HG03558 (cell line): ENCODE results near the gene ATXN2.
"Not testable (repeated sequence)": the region's sequence is repeated elsewhere in the genome, so short reads cannot be mapped to it uniquely, and the experiment has no call there.

Source experiments
- ATAC-seq: cut with Tn5 transposase; IDR thresholded peaks from one replicate; pipeline ENCODE4 v1.9.1; 2021; ENCODE audit warnings: moderate number of reproducible peaks; ENCODE audit not compliant: unreplicated experiment; ENCODE audit errors: extremely low read depth

ATXN2 gene, protein sequence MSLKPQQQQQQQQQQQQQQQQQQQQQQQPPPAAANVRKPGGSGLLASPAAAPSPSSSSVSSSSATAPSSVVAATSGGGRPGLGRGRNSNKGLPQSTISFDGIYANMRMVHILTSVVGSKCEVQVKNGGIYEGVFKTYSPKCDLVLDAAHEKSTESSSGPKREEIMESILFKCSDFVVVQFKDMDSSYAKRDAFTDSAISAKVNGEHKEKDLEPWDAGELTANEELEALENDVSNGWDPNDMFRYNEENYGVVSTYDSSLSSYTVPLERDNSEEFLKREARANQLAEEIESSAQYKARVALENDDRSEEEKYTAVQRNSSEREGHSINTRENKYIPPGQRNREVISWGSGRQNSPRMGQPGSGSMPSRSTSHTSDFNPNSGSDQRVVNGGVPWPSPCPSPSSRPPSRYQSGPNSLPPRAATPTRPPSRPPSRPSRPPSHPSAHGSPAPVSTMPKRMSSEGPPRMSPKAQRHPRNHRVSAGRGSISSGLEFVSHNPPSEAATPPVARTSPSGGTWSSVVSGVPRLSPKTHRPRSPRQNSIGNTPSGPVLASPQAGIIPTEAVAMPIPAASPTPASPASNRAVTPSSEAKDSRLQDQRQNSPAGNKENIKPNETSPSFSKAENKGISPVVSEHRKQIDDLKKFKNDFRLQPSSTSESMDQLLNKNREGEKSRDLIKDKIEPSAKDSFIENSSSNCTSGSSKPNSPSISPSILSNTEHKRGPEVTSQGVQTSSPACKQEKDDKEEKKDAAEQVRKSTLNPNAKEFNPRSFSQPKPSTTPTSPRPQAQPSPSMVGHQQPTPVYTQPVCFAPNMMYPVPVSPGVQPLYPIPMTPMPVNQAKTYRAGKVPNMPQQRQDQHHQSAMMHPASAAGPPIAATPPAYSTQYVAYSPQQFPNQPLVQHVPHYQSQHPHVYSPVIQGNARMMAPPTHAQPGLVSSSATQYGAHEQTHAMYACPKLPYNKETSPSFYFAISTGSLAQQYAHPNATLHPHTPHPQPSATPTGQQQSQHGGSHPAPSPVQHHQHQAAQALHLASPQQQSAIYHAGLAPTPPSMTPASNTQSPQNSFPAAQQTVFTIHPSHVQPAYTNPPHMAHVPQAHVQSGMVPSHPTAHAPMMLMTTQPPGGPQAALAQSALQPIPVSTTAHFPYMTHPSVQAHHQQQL

DNA sequence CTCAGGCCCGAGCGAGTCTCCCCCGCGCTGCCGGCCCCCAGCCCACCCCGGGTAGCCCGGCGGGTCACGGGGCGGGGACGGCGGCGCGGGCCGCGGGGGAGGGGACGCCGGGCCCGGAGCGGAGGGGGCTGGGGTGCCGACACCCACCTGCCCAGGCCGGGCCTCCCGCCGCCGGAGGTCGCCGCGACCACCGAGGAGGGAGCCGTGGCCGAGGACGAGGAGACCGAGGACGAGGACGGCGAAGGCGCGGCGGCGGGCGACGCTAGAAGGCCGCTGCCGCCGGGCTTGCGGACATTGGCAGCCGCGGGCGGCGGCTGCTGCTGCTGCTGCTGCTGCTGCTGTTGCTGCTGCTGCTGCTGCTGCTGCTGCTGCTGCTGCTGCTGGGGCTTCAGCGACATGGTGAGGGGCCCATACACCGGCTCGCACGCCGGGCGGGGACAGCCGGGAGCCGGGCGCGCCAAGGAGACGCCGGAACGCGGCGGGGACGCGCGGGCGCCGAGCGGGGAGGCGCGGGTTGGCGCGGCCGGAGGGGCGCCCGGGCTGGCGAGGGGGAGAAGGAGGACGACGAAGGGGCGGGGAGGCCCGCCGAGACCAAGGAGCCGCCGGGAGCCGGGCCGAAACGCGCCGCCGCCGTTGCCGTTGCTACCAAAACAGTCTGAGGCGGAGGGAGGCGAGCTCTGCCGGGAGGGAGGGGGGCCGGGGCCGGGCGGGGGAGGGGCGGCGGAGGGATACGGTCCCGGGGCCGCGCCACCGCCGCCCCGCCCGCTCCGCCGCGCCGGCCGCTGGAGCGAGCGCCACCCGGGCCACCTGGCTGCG, at the start of gene ATXN2:
Gene ATXN2 (minus strand): TSS at position 679 of the 816 bp plus-strand sequence. CDS start 281 bp downstream, at position 398.
- no peak for ATAC-seq

DNA sequence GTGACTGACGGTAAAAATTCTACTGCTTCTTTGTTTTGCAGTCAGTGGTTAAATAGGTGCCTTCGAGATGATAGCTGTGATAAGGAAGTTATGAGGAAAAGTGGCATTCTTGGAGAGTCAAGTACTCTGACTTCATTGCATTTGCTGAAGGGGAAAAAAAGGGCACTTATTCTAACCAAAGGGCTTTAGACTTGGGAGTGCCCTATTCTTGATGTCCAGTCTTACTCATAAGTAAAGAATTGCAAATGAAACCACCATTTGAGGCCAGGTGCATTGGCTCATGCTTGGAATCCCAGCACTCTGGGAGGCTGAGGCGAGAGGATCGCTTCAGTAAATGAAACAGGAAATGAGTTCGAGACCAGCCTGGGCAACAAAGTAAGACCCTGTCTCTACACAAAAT, 46.3 kb upstream of the ATXN2 start:
- ATAC-seq = no peak

DNA sequence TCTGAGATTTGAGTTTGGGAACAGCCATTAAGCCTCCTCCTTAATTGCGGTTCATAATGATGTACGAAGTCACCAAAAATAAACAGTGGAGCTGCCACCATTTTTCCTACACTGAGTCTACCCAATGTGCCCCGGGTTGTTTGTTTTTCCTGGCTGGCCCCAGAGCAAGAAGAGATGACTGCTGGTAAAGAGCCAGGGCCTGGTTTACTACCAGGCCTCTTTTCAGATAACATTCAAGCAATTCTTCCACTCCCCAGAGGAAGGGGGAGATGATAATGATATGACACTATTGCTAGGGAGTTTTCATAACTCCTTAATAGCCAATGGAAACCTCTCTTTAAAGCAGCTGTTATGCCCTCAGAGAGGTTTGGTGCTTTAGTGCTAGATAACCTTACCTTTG, 44.3 kb upstream of the ATXN2 start:
- ATAC-seq = no peak

DNA sequence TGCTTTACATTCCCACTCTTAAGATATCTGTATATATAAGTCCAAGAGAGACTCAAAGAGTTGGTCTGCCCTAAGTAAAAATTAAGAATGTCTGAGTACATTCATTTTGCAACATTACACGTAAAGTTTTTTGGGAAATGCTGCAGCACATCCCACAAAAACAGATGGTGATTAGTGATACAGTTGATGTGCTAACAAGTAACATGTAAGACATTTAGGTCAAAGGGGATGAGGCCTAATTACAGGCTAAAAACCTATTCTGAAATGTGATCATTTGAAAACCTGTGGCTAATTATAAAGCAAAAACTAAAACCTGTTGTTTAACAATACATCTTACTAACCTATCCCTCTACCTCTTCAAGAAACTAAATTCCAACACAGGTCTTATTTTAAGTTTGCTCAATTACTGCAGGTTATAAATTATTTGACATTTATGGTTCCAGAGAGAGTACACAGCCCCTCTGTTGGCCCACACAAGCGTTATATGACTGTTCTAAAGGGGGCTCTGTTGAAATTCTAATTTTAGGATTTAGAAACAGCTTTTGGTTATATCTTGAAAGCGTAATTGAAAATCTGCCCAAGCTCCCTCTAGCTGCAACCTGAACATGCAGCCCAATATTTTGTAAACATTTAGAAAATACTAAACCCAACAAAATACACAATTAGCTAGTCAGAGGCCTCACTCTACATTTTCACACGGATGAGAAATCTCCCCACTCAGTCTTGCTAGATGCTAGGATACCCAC, 43.7 kb upstream of the ATXN2 start:
- no peak for ATAC-seq

DNA sequence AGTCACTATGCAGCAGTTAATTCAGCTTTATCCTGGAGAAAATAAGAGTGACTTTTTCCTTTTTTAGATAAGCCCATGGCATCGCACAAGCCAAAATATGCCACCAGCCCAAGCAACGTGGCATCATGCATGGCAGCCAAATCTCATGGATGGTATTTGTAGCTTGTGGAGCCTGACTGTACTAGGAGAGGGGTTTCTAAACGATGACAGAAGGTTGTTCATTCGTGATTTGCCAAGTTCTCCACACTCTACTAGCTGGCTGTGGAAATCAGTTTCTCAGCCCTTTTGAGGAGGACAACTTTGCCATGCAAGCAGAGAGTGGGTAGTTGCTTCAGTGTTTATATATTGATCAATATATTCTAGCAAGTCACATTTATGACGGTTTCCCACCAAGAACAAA, 41.4 kb upstream of the ATXN2 start:
- no peak for ATAC-seq

DNA sequence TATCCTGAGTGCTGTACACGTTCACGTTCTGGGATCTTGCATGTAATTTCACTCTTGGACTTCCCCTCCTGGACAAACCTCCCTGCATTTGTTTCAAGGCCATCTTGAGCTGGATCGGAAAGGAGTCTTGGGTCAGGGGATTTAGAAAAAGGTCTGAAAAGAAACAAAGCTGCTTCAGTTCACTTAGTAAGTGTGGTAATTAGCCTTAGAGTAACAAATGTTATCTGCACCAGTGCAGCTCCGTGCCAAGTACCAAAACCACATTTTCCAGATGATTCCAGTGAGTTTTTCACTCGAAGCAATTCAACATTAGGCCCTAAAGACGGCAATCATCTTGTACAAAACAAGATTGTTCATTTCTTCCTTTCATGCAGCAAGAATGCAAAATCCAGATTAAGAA, 39.4 kb upstream of the ATXN2 start:
- no peak for ATAC-seq

DNA sequence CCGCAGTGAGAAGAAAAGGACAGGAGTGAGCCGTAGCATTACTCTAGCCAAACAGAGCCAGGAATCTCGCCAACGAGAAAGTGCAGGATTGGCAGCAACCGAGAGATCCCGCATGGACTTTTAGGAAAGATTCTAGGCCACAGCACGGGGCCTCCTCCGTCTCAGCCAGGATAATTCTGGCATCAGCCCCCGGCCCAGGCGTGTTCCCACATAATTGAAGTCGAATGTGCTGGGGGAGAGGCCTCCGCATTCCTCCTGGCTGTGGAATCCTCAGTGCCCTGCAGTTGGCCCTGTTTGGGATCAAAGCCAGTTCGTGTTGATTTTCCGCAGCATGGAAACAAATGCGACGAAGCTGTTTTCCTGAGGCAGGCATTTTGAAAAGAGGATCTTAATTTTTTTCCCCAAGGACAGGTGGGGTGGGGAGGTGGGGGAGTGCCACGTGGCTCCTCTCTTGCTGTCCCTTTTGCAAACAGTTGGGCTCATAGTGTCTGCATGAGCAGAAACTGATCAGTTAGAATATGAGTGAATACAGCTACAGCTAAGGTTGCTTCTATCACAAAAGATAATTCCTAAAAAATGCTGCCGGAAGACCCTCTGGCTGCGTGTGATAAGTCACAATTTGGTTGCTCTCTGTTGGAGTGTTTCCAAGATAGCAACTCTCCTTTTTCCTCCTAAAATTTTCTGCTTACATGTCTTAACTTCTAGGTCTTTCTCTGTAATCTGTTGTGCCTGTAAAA, 37.3 kb upstream of the ATXN2 start:
- ATAC-seq = no peak

DNA sequence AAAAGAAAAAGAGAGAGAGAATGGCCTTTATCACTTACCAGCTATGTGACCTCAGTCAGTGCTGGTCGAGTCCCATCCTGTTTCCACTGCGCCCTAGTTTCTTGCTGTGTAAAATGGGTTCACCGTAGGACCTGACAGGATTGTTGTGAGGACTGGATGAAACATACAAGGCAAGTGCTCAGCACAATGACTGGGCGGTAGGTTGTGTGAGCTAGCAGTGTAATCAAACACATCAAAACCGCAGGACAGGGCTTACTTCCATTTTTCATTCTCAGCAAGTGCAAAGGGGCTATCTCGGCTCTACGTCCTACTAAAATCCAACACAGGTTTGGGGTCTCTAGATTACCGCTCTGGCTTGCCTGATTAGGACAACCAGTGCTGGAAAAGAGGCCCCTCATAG, 36.4 kb upstream of the ATXN2 start:
- no peak for ATAC-seq

DNA sequence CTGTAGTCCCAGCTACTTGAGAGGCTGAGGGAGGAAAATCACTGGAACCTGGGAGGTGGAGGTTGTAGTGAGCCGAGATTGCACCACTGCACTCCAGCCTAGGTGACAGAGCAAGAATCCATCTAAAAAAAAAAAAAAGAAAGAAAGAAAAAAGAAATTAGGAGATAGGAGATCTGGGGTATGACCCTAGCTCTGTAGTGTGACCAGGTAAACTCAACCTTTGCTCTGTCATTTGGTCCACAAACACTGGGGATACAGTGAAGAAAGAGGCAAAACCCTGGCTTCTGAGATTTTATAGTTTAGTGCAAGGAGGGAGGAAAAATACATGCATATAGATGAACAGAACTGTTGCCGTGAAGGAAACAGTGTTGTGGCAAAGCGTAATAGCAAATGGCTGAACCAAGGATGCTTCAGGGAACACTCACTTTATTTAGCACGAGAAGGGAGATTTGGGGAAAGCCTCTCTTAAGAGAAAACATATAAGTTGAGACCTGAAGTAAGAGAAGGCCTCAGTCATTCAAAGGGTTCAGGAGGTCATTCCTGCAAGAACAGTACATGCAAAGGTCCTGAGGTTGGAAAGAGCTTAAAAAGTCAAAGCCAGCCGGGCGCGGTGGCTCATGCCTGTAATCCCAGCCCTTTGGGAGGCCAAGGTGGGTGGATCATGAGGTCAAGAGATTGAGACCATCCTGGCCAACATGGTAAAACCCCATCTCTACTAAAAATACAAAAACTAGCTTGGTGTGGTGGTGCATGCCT, 29.6 kb upstream of the ATXN2 start:
- no peak for ATAC-seq

DNA sequence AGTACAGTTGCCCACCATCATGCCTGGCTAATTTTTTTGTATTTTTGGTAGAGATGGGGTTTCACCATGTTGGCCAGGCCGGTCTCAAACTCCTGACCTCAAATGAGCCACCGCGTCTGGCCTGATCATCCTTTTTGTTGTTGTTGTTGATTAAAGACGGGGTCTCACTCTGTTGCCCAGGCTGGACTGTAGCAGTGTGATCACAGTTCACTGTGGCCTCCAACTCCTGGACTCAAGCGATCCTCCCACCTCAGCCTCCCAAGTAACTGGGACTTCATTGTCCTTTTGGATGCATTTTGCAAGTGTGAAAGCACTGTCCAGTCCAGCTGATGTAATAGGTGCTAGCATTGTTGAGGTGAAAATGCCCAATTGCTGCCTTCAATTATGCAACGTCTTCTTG, 27.1 kb upstream of the ATXN2 start:
- no peak for ATAC-seq

DNA sequence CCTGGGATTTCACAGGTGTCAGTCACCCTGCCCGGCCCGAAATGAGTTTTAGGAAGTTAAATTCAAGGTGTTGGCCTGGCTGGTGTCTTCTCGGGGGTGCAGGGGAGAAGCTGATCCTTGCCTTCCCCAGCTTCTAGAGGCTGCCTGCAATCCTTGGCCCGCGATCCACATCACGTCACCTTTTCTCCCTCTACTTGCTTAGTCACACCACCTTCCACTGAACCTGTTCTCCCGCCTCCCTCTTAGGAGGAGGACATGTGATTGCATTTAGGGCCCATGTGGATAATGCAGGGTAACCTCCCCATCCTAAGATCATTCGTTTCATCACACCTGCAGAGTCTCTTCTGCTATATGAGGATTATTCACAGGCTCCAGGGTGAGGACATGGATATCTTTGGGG, 25.4 kb upstream of the ATXN2 start:
- no peak for ATAC-seq

DNA sequence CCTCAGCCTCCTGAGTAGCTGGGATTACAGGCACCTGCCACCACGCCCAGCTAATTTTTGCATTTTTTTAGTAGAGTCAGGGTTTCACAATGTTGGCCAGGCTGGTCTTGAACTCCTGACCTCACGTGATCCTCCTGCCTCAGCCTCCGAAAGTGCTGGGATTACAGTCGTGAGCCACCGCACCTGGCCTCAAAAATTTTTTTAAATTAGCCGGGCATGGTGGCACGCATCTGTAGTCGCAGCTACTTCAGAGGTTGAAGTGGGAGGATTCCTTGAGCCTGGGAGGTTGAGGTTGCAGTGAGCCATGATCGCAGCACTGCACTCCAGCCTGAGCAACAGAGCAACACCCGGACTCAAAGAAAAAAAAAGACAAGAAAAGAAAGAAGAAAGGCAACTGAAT, 18.7 kb upstream of the ATXN2 start:
- ATAC-seq = not testable (repeated sequence)

DNA sequence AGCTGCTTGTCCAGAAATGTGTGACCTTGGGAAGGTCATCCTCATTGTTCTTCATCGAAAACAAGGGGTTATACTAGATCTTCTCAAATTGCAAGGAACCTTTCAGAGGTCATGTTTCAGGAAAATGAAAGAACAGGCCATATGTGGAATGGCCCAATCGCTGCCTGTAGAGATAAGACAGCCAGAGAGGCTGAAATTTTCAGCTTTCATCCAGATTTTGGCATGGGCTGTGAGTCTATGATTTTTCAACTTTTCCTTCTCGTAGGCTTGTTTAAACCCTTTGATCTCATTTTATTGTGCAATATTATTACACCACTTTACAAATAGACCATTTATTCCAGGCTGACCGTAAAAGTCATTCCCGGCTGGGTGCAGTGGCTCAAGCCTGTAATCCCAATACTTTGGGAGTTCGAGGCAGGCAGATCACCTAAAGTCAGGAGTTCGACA, 17.1 kb upstream of the ATXN2 start:
- ATAC-seq = no peak

DNA sequence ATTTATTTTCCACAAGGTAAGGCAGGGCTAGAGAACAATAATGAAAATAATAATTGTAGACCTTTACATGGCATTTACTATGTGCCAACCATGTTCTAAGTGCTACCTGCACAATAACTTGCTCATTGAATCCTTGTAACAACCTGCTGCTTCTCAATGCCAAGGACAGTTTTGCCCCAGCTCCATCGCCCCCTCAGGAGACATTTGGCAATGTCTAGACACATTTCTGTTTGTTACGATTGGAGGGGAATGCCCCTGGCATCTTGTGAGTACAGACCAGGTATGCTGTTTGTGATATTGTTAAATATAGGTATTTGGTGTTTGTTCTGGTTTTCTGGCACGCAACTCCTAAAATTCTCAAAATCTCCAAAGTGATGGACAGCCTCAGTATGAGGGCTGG, 8.1 kb upstream of the ATXN2 start:
- no peak for ATAC-seq

DNA sequence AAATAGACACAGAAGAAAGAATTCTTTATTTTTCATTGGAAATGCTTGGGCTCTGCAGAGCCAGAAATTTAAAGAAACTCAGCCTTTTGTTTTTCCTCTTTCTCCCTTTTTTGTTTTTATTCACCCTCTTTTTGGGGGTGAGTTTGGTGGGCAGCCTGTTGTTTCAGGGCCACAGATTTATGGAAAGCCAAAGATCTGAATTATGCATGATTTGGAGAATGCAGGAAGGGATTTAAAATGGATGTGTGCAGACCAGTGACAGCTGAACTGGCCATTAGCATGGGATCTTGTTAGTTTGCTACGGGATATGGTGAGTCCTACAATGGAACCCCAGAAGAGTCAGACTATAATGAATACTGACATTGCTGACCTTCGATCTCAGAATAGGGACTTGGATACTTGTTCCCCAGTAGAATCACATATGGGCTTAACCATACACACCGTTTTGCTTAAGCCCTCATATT, 7.7 kb upstream of the ATXN2 start:
- ATAC-seq = no peak

DNA sequence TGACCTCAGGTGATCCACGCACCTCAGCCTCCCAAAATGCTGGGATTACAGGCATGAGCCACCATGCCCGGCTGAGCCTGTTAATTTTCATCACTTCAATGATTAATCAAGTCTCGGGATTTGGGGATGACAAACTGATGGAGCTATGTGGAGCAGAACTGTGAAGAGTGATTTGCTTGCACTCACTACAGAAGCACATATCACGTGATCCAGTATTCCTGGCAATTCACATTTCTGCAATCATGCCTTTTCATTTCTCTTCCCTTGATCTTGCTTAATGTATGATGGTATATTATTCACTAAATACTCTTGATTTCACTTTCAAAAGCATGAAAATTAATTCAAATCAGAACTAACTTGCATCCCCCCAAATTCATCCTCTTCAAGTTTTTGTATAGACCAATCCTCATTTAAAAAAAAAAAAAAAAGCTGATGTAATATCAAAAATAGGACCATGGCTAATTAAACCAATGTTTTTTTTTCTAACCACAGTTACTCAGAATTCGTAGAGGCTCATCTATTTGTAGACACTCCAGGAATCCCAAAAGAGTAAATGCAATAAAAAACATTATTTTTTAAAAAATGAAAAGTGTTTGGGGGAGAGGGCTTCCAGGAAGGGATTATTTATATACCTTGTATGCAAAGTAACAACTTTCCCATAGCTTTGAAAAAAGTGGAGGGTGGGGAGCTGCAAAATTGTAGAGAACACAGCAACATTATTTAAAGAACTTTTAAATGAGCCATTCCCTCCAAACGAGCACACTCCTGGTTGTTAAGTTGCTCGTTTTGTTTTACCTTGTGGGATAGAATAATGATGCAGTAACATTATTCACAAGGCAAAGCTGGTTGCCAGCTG, 7.0 kb upstream of the ATXN2 start:
- no peak for ATAC-seq

DNA sequence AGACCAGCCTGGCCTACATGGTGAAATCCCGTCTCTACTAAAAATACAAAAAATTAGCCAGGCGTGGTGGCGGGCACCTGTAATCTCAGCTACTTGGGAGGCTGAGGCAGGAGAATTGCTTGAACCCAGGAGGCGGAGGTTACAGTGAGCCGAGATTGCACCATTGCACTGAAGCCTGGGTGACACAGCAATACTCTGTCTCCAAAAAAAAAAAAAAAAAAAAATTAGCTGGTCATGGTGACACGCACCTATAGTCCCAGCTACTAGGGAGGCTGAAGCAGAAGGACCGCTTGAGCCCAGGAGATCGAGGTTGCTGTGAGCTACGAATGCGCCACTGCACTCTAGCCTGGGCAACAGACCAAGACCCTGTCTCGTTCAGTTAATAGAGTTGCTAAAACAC, 3.7 kb upstream of the ATXN2 start:
- ATAC-seq = not testable (repeated sequence)
